Measurements from ENCODE around the gene NBL1. TPM values are rescaled to one million over a fixed set of nuclear protein-coding genes. Genes with fewer than 3 reads are reported as not detected.

Gene NBL1
- total RNA-seq, 1 donor from 2014 or later = 7.8 TPM

DNA sequence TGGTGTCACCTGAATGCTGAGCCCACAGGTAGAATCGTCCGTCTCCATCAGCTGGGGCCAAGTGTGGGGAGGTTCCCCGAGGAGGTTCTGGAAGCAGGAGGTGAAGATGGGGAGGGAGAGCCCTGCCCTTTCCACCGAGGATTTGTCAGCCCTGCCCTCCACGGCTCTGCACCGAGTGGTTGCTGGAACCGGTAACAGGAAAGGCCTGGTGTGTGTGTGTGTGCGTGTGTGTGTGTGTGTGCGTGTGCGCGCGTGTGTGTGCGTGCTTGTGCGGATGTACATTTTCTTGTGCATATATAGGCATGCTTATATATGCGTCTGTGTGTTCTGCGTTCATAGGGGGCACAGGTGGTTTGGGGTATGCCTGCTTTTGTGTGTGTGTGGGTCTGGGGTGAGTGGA lies 3.5 kb downstream of the NBL1 start:
- H3K9me3 Mint-ChIP-seq = no peaks in the 10 kb centered on the region
- H3K27me3 Mint-ChIP-seq (ENCODE audit: low read depth) = peaks cover 41% of the 10 kb centered on the region
- TF ChIP-seq, protein P1, sequence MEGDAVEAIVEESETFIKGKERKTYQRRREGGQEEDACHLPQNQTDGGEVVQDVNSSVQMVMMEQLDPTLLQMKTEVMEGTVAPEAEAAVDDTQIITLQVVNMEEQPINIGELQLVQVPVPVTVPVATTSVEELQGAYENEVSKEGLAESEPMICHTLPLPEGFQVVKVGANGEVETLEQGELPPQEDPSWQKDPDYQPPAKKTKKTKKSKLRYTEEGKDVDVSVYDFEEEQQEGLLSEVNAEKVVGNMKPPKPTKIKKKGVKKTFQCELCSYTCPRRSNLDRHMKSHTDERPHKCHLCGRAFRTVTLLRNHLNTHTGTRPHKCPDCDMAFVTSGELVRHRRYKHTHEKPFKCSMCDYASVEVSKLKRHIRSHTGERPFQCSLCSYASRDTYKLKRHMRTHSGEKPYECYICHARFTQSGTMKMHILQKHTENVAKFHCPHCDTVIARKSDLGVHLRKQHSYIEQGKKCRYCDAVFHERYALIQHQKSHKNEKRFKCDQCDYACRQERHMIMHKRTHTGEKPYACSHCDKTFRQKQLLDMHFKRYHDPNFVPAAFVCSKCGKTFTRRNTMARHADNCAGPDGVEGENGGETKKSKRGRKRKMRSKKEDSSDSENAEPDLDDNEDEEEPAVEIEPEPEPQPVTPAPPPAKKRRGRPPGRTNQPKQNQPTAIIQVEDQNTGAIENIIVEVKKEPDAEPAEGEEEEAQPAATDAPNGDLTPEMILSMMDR (conservative IDR thresholded peaks at IDR 0.05) = no peak
- H3K4me3 Mint-ChIP-seq = no peak overlapping the region
- no peak overlapping the region for H3K27ac Mint-ChIP-seq (ENCODE audit: unreplicated experiment)
- no peaks in the 10 kb centered on the region for H3K36me3 Mint-ChIP-seq (ENCODE audit: low read depth)
- H3K4me1 Mint-ChIP-seq = peaks cover 12% of the 10 kb centered on the region
- no peak for DNase-seq (ENCODE audit: low read depth, low spot score)

DNA sequence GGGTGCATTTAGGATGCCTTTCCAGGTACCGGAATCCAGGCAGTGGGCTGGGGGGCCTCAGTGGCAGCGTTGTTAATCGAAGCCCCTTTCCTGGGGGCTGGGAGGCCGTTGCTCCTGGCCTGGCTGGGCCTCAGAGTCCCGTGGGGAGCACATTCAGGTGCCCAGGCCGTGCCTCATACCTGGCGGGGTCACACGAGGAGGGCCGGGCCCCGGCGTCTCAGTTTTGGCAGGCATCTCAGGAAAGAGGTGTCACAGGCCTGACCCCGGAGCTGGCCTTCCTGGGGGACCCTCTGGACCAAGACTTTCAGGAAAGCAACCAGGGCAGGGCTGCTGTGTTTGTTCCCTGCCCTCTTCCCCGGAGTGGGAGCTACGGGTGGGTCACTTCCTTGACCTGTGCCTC lies 4.1 kb downstream of the NBL1 start:
- no peak for DNase-seq (ENCODE audit: low read depth, low spot score)
- Mint-ChIP-seq H3K27me3 (ENCODE audit: low read depth) (peaks cover 35% of the 10 kb centered on the region), H3K27ac (ENCODE audit: unreplicated experiment) (no peak overlapping the region), H3K36me3 (ENCODE audit: low read depth) (no peaks in the 10 kb centered on the region), H3K4me1 (peaks cover 11% of the 10 kb centered on the region), H3K9me3 (no peaks in the 10 kb centered on the region), H3K4me3 (no peak overlapping the region)
- TF ChIP-seq, protein P1 (conservative IDR thresholded peaks at IDR 0.05) = no peak

DNA sequence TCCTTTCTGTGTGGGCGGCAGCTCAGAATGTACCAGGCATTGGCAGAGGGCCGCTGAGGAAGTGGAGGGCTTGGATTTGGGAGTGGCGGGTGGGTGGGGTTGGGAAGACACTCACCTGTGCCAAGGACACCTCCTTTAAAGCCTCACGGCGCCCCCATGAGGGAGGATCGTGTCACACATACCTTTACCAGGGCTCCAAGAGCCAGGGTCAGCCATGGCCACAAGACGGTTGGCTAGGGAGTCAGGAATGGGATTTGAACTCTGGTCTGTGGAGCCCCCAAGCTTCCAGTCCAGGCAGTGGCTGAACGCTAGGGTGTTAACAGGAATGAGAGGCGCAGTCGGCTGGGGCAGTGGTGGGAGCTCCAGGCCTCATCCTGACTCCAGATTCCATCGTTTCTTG lies 4.6 kb downstream of the NBL1 start:
- no peak overlapping the region for H3K4me3 Mint-ChIP-seq
- H3K27me3 Mint-ChIP-seq (ENCODE audit: low read depth) = peaks cover 31% of the 10 kb centered on the region
- H3K27ac Mint-ChIP-seq (ENCODE audit: unreplicated experiment) = no peak overlapping the region
- H3K4me1 Mint-ChIP-seq = peaks cover 10% of the 10 kb centered on the region
- DNase-seq (ENCODE audit: low read depth, low spot score) = no peak
- H3K9me3 Mint-ChIP-seq = no peaks in the 10 kb centered on the region
- no peaks in the 10 kb centered on the region for H3K36me3 Mint-ChIP-seq (ENCODE audit: low read depth)
- TF ChIP-seq, protein P1 (conservative IDR thresholded peaks at IDR 0.05) = no peak

DNA sequence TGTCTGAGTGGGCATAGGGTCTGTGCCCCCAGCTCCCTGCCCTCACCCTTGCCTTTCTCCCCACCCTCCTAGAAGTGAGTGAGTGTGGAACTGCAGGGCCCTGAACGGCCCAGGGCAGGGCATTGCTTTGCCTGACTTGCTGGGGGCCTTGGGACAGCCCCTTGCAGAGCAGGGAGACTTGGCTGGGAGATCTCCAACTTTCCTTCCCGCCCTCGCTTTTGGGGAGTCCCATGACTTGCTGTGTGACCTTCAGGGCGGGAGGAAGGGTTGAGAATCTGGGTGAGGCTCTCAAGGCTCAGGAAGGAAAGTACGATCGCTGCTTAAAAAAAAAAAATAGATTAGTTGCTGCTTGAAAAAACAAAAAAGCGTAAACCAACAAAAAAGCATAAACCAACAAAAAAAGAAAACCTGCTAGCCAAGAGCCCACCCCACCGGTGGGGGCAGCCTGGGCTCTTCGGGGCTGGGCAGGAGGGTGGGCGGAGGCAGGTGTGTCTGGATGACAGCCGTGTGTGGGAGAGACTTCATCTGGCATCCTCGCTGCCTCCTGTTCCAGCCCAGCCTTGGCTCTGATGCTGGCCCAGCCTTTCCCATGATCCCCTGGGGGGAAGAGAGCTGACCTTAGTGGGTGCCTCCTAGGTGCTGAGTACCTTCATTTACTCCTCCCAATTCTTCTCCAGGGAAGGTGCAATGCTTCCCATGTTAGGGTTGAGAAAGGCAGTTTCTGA lies 6.5 kb downstream of the NBL1 start:
- no peak overlapping the region for H3K4me3 Mint-ChIP-seq
- no peaks in the 10 kb centered on the region for H3K9me3 Mint-ChIP-seq
- TF ChIP-seq, protein P1 (conservative IDR thresholded peaks at IDR 0.05) = no peak
- peaks cover 20% of the 10 kb centered on the region for H3K27me3 Mint-ChIP-seq (ENCODE audit: low read depth)
- H3K36me3 Mint-ChIP-seq (ENCODE audit: low read depth) = no peaks in the 10 kb centered on the region
- H3K4me1 Mint-ChIP-seq = peaks cover 10% of the 10 kb centered on the region
- no peak overlapping the region for H3K27ac Mint-ChIP-seq (ENCODE audit: unreplicated experiment)
- no peak for DNase-seq (ENCODE audit: low read depth, low spot score)

DNA sequence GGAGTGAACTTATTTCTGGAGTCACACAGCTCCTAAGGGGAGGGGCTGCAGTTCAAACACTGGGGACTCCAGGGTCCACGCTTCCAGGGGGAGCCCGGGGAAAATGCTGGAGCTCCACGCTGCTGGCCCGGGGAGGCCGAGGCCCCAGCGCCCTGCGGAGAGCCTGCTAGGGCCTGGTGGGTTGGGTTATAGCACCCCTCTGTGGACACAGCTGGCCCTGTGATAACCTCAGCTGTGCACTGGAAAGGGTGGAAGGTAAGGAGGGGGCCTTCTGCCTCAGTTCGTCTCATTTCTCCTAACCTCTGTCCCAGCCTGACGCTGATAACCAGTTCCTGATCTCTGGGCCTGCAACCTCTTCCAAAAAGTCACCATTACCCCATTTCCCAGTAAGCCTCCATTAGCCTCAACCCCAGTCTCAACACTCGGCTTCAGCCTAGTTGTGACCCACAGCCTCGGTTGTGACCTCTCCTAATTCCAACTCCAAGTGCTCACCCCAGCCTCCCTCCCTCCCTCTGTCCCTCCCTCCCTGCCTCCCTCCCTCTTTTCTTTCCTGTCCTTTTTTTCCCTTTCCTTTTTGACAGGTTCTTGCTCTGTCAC lies 7.1 kb downstream of the NBL1 start:
- H3K36me3 Mint-ChIP-seq (ENCODE audit: low read depth) = no peaks in the 10 kb centered on the region
- H3K9me3 Mint-ChIP-seq = no peaks in the 10 kb centered on the region
- no peak overlapping the region for H3K4me3 Mint-ChIP-seq
- H3K4me1 Mint-ChIP-seq = peaks cover 10% of the 10 kb centered on the region
- H3K27ac Mint-ChIP-seq (ENCODE audit: unreplicated experiment) = no peak overlapping the region
- peak; percentile 54 for DNase-seq (ENCODE audit: low read depth, low spot score)
- peaks cover 14% of the 10 kb centered on the region for H3K27me3 Mint-ChIP-seq (ENCODE audit: low read depth)
- TF ChIP-seq, protein P1 (conservative IDR thresholded peaks at IDR 0.05) = peak; percentile 72
